ENCODE measurements around the gene SMCO2.

GRCh38 chr12:27505761-27506160, 59.2 kb downstream of the SMCO2 start:
- TF ChIP-seq, protein P1, sequence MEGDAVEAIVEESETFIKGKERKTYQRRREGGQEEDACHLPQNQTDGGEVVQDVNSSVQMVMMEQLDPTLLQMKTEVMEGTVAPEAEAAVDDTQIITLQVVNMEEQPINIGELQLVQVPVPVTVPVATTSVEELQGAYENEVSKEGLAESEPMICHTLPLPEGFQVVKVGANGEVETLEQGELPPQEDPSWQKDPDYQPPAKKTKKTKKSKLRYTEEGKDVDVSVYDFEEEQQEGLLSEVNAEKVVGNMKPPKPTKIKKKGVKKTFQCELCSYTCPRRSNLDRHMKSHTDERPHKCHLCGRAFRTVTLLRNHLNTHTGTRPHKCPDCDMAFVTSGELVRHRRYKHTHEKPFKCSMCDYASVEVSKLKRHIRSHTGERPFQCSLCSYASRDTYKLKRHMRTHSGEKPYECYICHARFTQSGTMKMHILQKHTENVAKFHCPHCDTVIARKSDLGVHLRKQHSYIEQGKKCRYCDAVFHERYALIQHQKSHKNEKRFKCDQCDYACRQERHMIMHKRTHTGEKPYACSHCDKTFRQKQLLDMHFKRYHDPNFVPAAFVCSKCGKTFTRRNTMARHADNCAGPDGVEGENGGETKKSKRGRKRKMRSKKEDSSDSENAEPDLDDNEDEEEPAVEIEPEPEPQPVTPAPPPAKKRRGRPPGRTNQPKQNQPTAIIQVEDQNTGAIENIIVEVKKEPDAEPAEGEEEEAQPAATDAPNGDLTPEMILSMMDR (IDR thresholded peaks at IDR 0.05), result no peak
- no peak for TF ChIP-seq POLR2A (IDR thresholded peaks at IDR 0.05)
- no peak for TF ChIP-seq EP300 (IDR thresholded peaks at IDR 0.05)

Measured in upper lobe of left lung (tissue), 4 donors.